Measurements from ENCODE around the gene SCN7A. TPM values are rescaled to one million over a fixed set of nuclear protein-coding genes. Genes with fewer than 3 reads are reported as not detected.

SCN7A gene
- total RNA-seq, 1 donor = under 0.01 TPM

DNA sequence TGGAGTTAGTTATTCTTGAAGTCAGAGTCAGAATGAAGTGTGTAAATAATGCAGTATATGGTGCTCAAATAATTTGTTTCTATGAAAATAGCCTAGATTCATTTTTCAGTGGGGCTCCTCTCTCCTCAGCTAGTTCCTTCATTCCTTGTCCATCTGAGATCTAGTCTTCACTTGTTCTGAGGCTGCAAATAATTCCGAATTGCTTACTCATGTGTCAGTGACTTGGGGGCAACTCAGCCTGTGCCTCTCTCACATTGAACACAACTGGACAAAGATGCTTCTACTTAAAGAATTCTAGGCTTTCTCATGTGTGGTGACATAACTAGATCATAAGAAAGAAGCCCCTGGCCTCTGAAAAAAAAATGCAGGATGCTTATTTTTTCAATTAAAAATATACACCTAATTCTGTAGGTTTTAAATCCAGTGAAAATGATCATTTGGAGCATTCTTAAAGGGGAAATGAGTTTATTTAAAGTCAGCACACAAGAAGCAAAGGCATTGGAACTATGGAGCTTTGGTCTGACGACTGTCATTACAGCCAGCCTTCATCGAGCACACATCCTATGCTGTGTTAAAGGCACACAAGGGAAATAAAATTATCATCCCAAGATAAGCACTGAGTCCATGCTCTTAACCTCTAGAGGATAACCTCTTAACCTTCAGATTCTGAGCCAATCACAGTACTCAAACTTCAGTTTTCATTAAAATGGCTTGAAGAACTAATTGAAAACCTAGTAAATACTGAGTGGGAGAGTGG lies 24.8 kb upstream of the SCN7A start:
- TF ChIP-seq, protein P1, sequence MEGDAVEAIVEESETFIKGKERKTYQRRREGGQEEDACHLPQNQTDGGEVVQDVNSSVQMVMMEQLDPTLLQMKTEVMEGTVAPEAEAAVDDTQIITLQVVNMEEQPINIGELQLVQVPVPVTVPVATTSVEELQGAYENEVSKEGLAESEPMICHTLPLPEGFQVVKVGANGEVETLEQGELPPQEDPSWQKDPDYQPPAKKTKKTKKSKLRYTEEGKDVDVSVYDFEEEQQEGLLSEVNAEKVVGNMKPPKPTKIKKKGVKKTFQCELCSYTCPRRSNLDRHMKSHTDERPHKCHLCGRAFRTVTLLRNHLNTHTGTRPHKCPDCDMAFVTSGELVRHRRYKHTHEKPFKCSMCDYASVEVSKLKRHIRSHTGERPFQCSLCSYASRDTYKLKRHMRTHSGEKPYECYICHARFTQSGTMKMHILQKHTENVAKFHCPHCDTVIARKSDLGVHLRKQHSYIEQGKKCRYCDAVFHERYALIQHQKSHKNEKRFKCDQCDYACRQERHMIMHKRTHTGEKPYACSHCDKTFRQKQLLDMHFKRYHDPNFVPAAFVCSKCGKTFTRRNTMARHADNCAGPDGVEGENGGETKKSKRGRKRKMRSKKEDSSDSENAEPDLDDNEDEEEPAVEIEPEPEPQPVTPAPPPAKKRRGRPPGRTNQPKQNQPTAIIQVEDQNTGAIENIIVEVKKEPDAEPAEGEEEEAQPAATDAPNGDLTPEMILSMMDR (IDR thresholded peaks at IDR 0.05; ENCODE audit: insufficient read depth, low read length) = no peak
- no peak overlapping the region for H3K4me3 ChIP-seq (ENCODE audit: low read depth, low read length)
- DNase-seq (ENCODE audit: low read depth) = no peak

DNA sequence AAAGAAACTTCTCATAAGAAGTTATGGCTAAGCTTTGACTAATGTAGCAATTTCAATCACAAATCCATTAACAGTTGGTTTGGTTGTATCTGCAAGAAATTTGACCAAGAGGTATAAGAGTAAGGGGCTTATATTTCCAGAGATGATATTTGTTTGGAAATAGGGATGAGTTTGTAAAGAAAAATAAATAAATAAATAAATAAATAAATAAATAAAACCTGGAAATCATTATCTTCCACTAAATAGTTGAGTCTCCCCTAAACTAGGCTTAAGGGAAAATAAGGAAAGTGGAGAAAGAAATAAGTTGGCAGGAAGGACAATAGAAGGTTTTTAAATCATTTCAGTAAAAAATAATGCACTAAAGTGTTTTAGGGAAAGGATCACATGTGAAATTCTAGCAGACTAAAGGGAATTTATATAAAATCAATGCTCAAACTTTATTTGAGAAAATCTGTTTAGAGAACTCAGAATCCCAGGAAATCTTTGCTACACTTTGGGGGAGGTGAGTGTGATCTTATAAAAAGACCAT lies 23.5 kb upstream of the SCN7A start:
- DNase-seq (ENCODE audit: low read depth) = no peak
- no peak overlapping the region for H3K4me3 ChIP-seq (ENCODE audit: low read depth, low read length)
- TF ChIP-seq, protein P1 (IDR thresholded peaks at IDR 0.05; ENCODE audit: insufficient read depth, low read length) = no peak

DNA sequence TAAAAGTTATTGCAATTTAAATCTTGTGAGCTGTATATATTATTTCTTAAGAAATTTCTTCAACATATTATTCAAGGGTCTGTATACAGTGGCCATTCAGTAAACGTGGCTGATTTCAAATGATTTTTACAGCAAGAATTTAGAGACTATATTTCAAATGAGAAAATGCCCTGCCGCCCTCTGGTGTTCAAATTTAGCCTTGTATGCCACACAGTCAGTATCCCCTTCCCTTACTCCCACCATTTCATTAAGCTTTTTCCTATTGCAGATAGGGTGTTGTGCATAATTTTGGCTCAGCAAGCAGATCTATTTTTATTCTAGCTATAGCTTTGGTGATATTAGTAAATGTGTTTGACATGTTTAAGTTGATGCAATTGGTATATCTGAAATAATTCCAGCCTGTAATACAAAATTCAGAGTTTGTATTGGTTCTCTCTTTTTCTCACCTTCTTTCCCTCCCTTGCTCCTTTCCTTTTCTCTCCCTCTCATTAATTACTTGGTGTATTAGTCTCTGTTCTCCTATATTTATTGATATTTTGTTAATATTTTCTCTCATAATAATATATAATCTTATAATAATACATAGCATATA lies 22.8 kb upstream of the SCN7A start:
- TF ChIP-seq, protein P1 (IDR thresholded peaks at IDR 0.05; ENCODE audit: insufficient read depth, low read length) = peak; percentile 69
- H3K4me3 ChIP-seq (ENCODE audit: low read depth, low read length) = no peak overlapping the region
- DNase-seq (ENCODE audit: low read depth) = peak; percentile 32

DNA sequence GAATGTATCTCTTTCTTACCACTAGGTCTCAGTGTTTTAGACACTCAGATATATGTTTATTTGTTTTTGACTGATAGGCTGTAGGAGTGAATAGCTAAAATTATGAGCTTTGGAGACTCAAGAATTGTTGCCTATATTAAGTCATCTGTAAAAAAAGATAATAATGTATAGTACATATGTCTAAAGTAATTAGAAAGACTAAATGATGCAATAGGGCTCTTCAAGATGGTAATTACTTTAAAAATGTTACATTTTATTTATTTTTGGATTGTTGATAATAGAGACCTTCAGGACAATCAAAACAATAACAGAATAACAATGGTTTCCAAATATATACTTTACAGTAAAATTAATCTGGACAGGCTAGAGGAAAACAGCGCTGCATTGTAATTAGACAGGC lies 19.9 kb upstream of the SCN7A start:
- TF ChIP-seq, protein P1 (IDR thresholded peaks at IDR 0.05; ENCODE audit: insufficient read depth, low read length) = no peak
- DNase-seq (ENCODE audit: low read depth) = no peak
- no peak overlapping the region for H3K4me3 ChIP-seq (ENCODE audit: low read depth, low read length)

DNA sequence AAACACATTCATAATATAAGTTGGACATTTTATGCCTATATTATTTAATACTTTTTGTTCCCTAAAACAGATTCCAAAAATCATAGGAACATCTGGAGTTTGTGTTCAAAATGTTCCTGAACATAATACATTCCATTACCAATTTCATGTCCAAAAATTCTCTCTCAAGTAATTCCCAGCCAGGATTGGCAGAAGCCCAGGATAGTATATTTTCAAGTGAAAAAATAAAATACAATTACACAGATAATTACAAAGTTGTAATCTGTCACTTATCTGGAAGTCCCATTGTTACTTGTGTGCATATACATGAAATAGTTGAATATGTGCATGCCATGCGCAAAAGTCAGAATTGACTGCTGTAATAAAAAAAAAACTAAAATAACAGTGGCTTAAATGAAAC lies 5.2 kb upstream of the SCN7A start:
- no peak overlapping the region for H3K4me3 ChIP-seq (ENCODE audit: low read depth, low read length)
- TF ChIP-seq, protein P1 (IDR thresholded peaks at IDR 0.05; ENCODE audit: insufficient read depth, low read length) = no peak
- DNase-seq (ENCODE audit: low read depth) = no peak

DNA sequence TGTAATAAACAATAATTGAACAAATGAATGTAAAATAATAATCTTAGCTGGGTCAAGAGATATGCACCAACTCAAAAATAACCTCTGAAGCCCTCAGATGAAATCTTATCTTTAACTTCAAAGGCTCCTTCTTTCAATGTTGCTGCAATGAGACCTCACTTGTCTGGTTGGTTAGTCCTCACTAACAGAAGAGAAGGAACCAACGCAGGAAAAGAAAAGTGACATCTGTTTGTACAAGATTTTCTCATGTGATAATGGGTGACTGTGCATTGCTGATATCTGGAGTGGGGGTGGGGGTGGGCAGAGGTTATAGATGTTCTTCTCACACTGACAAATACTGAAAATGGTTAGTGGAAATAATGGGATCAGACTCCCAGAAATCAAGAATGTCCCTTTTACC lies 2.6 kb downstream of the SCN7A start:
- DNase-seq (ENCODE audit: low read depth) = no peak
- H3K4me3 ChIP-seq (ENCODE audit: low read depth, low read length) = no peak overlapping the region
- TF ChIP-seq, protein P1 (IDR thresholded peaks at IDR 0.05; ENCODE audit: insufficient read depth, low read length) = no peak
